ENCODE results near the gene DNASE1. TPM values are rescaled to one million over a fixed set of nuclear protein-coding genes. Genes with fewer than 3 reads are reported as not detected.

DNASE1 gene
- total RNA-seq, 1 experiment from 2014 or later = 11.0 TPM

- ATAC-seq (no peak), DNase-seq (ENCODE audit: low read depth, low spot score) (no peak)
- POLR2A ChIA-PET = no interaction called here
- Histone ChIP-seq H4K20me1 (ENCODE audit: insufficient read depth) (no peaks in the 10 kb centered on the region), H3K4me3 (replicated peaks in 1 of 2; ENCODE audit: low read depth in 1 of 2, low read length in 2 of 2) (no peak overlapping the region), H3K9me3 (ENCODE audit: control insufficient read depth in 1 of 2, insufficient read depth in 1 of 2, low read depth in 1 of 2, low read length in 2 of 2) (no peaks in the 10 kb centered on the region), H2AFZ (ENCODE audit: low read depth, low read length, poor library complexity, severe bottlenecking) (no peak overlapping the region), H3K79me2 (ENCODE audit: insufficient read depth, low read length) (no peaks in the 10 kb centered on the region; the same call in 1 of the 2 replicates), H3K4me1 (ENCODE audit: control insufficient read depth in 1 of 2, insufficient read depth in 2 of 2, low read length in 2 of 2) (peaks cover 4 to 14% of the 10 kb centered on the region in 2 experiments; a peak in 1 of 4 replicates), H3K9me2 (ENCODE audit: insufficient read depth) (no peaks in the 10 kb centered on the region), H3K4me2 (ENCODE audit: low read length) (no peak overlapping the region), H3K9ac (ENCODE audit: low read length) (no peak overlapping the region), H3K27me3 (ENCODE audit: insufficient read depth, low read length) (no peaks in the 10 kb centered on the region), H3K27ac (ENCODE audit: low read depth, low read length) (no peak overlapping the region), H3K36me3 (ENCODE audit: control insufficient read depth in 1 of 2, insufficient read depth in 2 of 2, low read length in 2 of 2) (peaks cover 46 to 75% of the 10 kb centered on the region in 2 experiments)
- BruUV-seq (replicated peaks) = no TSS peak
- intact Hi-C loops (cut with micrococcal nuclease) = no loop called here
- RAD21 ChIA-PET (ENCODE audit: low non-redundant PET in 1 of 2, low total read pairs in 2 of 2, uncharacterized antibody in 2 of 2, unreplicated experiment in 2 of 2) = no interaction called here
- CTCF ChIA-PET = no interaction called here
- no peak for TF ChIP-seq EZH2 (IDR thresholded peaks at IDR 0.05)
- TF ChIP-seq CBX3 (IDR thresholded peaks at IDR 0.05; ENCODE audit: low read depth) = no peak
- no peak for TF ChIP-seq SRF (IDR thresholded peaks at IDR 0.05; ENCODE audit: low read depth)
- no peak for TF ChIP-seq YY1 (IDR thresholded peaks at IDR 0.05; ENCODE audit: extremely low read depth, insufficient replicate concordance, low read depth, low read length)
- no peak for TF ChIP-seq POLR2A (IDR thresholded peaks at IDR 0.05; ENCODE audit: borderline replicate concordance, extremely low read depth, insufficient read depth, insufficient read length)
- no peak for TF ChIP-seq EZH2phosphoT487 (IDR thresholded peaks at IDR 0.05; ENCODE audit: borderline replicate concordance)
- no peak for TF ChIP-seq POLR2AphosphoS5 (IDR thresholded peaks at IDR 0.05; ENCODE audit: low read depth, low read length)
- TF ChIP-seq EGR1 (IDR thresholded peaks at IDR 0.05; ENCODE audit: low read depth) = no peak
- no peak for TF ChIP-seq SP1 (IDR thresholded peaks at IDR 0.05; ENCODE audit: low read depth)
- no peak for TF ChIP-seq JUND (IDR thresholded peaks at IDR 0.05)
- TF ChIP-seq, protein P1, sequence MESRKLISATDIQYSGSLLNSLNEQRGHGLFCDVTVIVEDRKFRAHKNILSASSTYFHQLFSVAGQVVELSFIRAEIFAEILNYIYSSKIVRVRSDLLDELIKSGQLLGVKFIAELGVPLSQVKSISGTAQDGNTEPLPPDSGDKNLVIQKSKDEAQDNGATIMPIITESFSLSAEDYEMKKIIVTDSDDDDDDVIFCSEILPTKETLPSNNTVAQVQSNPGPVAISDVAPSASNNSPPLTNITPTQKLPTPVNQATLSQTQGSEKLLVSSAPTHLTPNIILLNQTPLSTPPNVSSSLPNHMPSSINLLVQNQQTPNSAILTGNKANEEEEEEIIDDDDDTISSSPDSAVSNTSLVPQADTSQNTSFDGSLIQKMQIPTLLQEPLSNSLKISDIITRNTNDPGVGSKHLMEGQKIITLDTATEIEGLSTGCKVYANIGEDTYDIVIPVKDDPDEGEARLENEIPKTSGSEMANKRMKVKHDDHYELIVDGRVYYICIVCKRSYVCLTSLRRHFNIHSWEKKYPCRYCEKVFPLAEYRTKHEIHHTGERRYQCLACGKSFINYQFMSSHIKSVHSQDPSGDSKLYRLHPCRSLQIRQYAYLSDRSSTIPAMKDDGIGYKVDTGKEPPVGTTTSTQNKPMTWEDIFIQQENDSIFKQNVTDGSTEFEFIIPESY (IDR thresholded peaks at IDR 0.05; ENCODE audit: extremely low read depth, insufficient replicate concordance, low read length) = no peak
- no peak for TF ChIP-seq ZFX (IDR thresholded peaks at IDR 0.05)
- TF ChIP-seq RAD21 (IDR thresholded peaks at IDR 0.05; ENCODE audit: low read depth) = no peak
Measured at GRCh38 chr16:3661311-3661710, 6.8 kb downstream of the DNASE1 start.

Data from HCT116 (cell line).